ENCODE results near the gene ZDHHC6. TPM values are rescaled to one million over a fixed set of nuclear protein-coding genes. Genes with fewer than 3 reads are reported as not detected.

ZDHHC6 gene
- 22.4 TPM for total RNA-seq

DNA sequence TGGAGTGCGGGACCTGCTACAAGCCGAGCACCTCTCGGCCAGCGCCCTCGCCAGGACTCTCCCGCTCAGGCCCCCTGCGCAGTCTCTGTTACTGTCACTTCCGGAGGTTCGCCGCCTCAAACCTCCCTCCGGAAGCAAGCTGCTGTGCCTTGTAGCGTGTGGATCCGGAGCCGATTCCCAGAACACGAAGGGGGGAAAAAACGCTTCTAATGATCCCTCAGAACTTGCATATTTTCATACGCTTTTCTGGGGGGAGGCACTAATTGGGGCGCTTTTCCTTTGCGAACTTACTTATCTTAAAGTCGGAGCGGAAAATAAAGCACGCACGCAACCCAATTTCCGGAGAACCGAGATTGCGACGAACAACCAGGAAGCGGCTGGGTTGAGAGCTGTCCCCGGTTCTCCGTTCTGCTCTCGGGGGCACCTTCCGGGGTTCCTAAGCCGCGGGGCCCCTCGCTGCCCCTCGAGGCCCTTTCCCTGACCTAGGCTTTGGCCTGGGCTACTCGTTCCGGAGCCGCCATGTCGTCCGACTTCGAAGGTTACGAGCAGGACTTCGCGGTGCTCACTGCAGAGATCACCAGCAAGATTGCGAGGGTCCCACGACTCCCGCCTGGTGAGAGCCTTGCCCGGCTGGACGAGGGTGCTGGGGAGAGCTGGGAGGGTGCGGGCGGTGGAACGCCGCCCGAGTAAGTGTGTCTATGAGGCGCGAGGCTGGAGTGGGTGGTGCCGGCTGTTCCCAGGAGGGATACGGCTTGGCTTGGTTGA, at the start of gene ZDHHC6, which contains the start of gene VTI1A:
Gene ZDHHC6 (minus strand): TSS at position 60 of the 765 bp plus-strand sequence. CDS start 1,478 bp downstream, outside the sequence.
Gene VTI1A (plus strand): TSS at position 361 of the 765 bp plus-strand sequence. CDS start 159 bp downstream, at position 520.
- H3K27me3 ChIP-seq (ENCODE audit: control insufficient read depth in 3 of 3, insufficient read depth in 3 of 3, low read length in 3 of 3) = no peaks in the 10 kb centered on the region
- peaks cover 14 to 34% (median 32%) of the 10 kb centered on the region in 3 donors for H3K4me1 ChIP-seq (ENCODE audit: control insufficient read depth in 3 of 3, insufficient read depth in 3 of 3, low read length in 3 of 3)
- peak within 1 kb of the TSS; percentile 89 for H3K27ac ChIP-seq (ENCODE audit: low read depth, low read length)
- peaks cover 11 to 21% (median 12%) of the 10 kb centered on the region in 3 donors for H3K36me3 ChIP-seq (ENCODE audit: control insufficient read depth in 3 of 3, insufficient read depth in 3 of 3, low read length in 3 of 3)
- peak within 1 kb of the TSS; percentile 97 to 99 (median 98) for H3K9ac ChIP-seq (ENCODE audit: low read depth in 1 of 3, low read length in 3 of 3)
- H3K4me3 ChIP-seq (ENCODE audit: low read length in 3 of 3) = peak within 1 kb of the TSS; percentile 97 to 100 (median 98)
- no peaks in the 10 kb centered on the region for H3K9me3 ChIP-seq (ENCODE audit: control insufficient read depth in 3 of 3, low read length in 3 of 3)

- H3K27ac ChIP-seq (ENCODE audit: low read depth, low read length) = no peak overlapping the region
- H3K9ac ChIP-seq (ENCODE audit: low read depth in 1 of 3, low read length in 3 of 3) = no peak overlapping the region
- H3K9me3 ChIP-seq (ENCODE audit: control insufficient read depth in 3 of 3, low read length in 3 of 3) = no peaks in the 10 kb centered on the region
- no peak overlapping the region for H3K4me3 ChIP-seq (ENCODE audit: low read length in 3 of 3)
- H3K36me3 ChIP-seq (ENCODE audit: control insufficient read depth in 3 of 3, insufficient read depth in 3 of 3, low read length in 3 of 3) = no peaks in the 10 kb centered on the region
- H3K27me3 ChIP-seq (ENCODE audit: control insufficient read depth in 3 of 3, insufficient read depth in 3 of 3, low read length in 3 of 3) = no peaks in the 10 kb centered on the region
- H3K4me1 ChIP-seq (ENCODE audit: control insufficient read depth in 3 of 3, insufficient read depth in 3 of 3, low read length in 3 of 3) = peaks cover 0 to 3% (median 0%) of the 10 kb centered on the region in 3 donors
Observed at GRCh38 chr10:112492736-112493135, 46.0 kb upstream of the ZDHHC6 start.

DNA sequence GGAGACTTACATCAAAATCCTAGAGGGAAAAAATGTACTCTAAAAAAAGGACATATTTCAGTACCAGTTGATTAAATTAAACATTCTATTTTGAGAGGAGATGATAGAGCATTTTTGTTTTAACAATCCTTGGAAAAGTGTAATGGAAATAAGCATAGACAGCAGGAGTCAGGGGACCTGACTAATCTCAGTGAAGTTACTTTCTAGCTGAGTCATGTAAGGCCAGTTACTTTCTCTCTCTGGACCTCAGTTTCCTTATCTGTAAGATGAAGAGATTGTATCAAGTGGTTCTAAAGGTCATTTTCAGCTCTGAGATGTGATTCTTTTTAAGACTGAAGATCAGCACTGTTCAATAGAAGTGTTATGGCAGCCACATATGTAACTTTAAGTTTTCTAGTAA, 44.4 kb upstream of the ZDHHC6 start:
- Histone ChIP-seq H3K27me3 (ENCODE audit: control insufficient read depth in 3 of 3, insufficient read depth in 3 of 3, low read length in 3 of 3) (no peaks in the 10 kb centered on the region), H3K9ac (ENCODE audit: low read depth in 1 of 3, low read length in 3 of 3) (no peak overlapping the region), H3K4me1 (ENCODE audit: control insufficient read depth in 3 of 3, insufficient read depth in 3 of 3, low read length in 3 of 3) (peaks cover 0 to 3% (median 0%) of the 10 kb centered on the region in 3 donors), H3K9me3 (ENCODE audit: control insufficient read depth in 3 of 3, low read length in 3 of 3) (no peaks in the 10 kb centered on the region), H3K27ac (ENCODE audit: low read depth, low read length) (no peak overlapping the region), H3K36me3 (ENCODE audit: control insufficient read depth in 3 of 3, insufficient read depth in 3 of 3, low read length in 3 of 3) (no peaks in the 10 kb centered on the region), H3K4me3 (ENCODE audit: low read length in 3 of 3) (no peak overlapping the region)

- Histone ChIP-seq H3K4me1 (ENCODE audit: control insufficient read depth in 3 of 3, insufficient read depth in 3 of 3, low read length in 3 of 3) (peaks cover 0 to 3% (median 0%) of the 10 kb centered on the region in 3 donors), H3K36me3 (ENCODE audit: control insufficient read depth in 3 of 3, insufficient read depth in 3 of 3, low read length in 3 of 3) (no peaks in the 10 kb centered on the region), H3K27ac (ENCODE audit: low read depth, low read length) (no peak overlapping the region), H3K27me3 (ENCODE audit: control insufficient read depth in 3 of 3, insufficient read depth in 3 of 3, low read length in 3 of 3) (no peaks in the 10 kb centered on the region), H3K9me3 (ENCODE audit: control insufficient read depth in 3 of 3, low read length in 3 of 3) (no peaks in the 10 kb centered on the region), H3K9ac (ENCODE audit: low read depth in 1 of 3, low read length in 3 of 3) (no peak overlapping the region), H3K4me3 (ENCODE audit: low read length in 3 of 3) (no peak overlapping the region)
Observed at GRCh38 chr10:112490545-112490944, 43.8 kb upstream of the ZDHHC6 start.

DNA sequence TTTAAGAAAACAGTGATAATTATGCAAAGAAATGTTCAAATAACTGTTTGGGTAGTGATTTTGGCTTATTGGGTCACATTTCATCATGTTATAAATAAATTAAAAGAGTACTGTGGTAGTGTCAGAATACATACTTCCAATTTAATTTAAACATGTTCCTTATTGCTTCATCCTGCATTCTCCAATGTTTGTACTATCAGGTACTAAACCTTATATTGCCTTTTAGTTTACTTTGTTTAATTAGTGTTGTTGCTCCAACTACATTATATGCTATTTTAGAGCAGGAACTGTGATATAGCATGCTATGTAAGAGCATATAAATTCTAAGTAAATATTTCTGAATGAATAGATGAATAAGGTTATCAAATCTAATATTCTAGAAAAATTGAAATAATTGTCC, 41.2 kb upstream of the ZDHHC6 start:
- Histone ChIP-seq H3K36me3 (ENCODE audit: control insufficient read depth in 3 of 3, insufficient read depth in 3 of 3, low read length in 3 of 3) (no peaks in the 10 kb centered on the region), H3K9ac (ENCODE audit: low read depth in 1 of 3, low read length in 3 of 3) (no peak overlapping the region), H3K27me3 (ENCODE audit: control insufficient read depth in 3 of 3, insufficient read depth in 3 of 3, low read length in 3 of 3) (no peaks in the 10 kb centered on the region), H3K27ac (ENCODE audit: low read depth, low read length) (no peak overlapping the region), H3K4me3 (ENCODE audit: low read length in 3 of 3) (no peak overlapping the region), H3K4me1 (ENCODE audit: control insufficient read depth in 3 of 3, insufficient read depth in 3 of 3, low read length in 3 of 3) (peaks cover 0 to 3% (median 0%) of the 10 kb centered on the region in 3 donors), H3K9me3 (ENCODE audit: control insufficient read depth in 3 of 3, low read length in 3 of 3) (no peaks in the 10 kb centered on the region)

DNA sequence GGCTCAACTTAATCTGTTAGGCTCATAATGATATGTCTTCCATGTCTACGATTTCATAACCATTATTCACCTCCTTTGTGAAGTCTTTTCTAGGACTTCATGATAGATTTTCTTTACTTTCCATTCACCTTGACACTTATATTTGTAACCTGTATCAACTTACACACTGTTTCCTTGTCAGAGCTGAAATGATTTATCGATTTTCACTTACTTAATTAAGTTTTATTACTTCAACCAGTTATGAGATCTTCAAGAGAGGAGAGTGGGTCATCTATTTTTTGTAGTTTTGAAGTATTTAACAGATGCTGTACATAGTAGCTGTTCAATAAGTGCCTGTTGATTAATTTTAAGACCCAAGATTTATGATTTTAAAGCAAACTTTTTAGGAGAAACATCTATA, 37.7 kb upstream of the ZDHHC6 start:
- H3K4me3 ChIP-seq (ENCODE audit: low read length in 3 of 3) = no peak overlapping the region
- H3K27ac ChIP-seq (ENCODE audit: low read depth, low read length) = no peak overlapping the region
- H3K4me1 ChIP-seq (ENCODE audit: control insufficient read depth in 3 of 3, insufficient read depth in 3 of 3, low read length in 3 of 3) = no peaks in the 10 kb centered on the region
- no peak overlapping the region for H3K9ac ChIP-seq (ENCODE audit: low read depth in 1 of 3, low read length in 3 of 3)
- no peaks in the 10 kb centered on the region for H3K27me3 ChIP-seq (ENCODE audit: control insufficient read depth in 3 of 3, insufficient read depth in 3 of 3, low read length in 3 of 3)
- no peaks in the 10 kb centered on the region for H3K9me3 ChIP-seq (ENCODE audit: control insufficient read depth in 3 of 3, low read length in 3 of 3)
- no peaks in the 10 kb centered on the region for H3K36me3 ChIP-seq (ENCODE audit: control insufficient read depth in 3 of 3, insufficient read depth in 3 of 3, low read length in 3 of 3)

- H3K4me1 ChIP-seq (ENCODE audit: control insufficient read depth in 3 of 3, insufficient read depth in 3 of 3, low read length in 3 of 3) = no peaks in the 10 kb centered on the region
- no peak overlapping the region for H3K4me3 ChIP-seq (ENCODE audit: low read length in 3 of 3)
- no peaks in the 10 kb centered on the region for H3K27me3 ChIP-seq (ENCODE audit: control insufficient read depth in 3 of 3, insufficient read depth in 3 of 3, low read length in 3 of 3)
- H3K9ac ChIP-seq (ENCODE audit: low read depth in 1 of 3, low read length in 3 of 3) = no peak overlapping the region
- no peaks in the 10 kb centered on the region for H3K36me3 ChIP-seq (ENCODE audit: control insufficient read depth in 3 of 3, insufficient read depth in 3 of 3, low read length in 3 of 3)
- no peak overlapping the region for H3K27ac ChIP-seq (ENCODE audit: low read depth, low read length)
- no peaks in the 10 kb centered on the region for H3K9me3 ChIP-seq (ENCODE audit: control insufficient read depth in 3 of 3, low read length in 3 of 3)
Observed at GRCh38 chr10:112481602-112482001, 34.9 kb upstream of the ZDHHC6 start.

DNA sequence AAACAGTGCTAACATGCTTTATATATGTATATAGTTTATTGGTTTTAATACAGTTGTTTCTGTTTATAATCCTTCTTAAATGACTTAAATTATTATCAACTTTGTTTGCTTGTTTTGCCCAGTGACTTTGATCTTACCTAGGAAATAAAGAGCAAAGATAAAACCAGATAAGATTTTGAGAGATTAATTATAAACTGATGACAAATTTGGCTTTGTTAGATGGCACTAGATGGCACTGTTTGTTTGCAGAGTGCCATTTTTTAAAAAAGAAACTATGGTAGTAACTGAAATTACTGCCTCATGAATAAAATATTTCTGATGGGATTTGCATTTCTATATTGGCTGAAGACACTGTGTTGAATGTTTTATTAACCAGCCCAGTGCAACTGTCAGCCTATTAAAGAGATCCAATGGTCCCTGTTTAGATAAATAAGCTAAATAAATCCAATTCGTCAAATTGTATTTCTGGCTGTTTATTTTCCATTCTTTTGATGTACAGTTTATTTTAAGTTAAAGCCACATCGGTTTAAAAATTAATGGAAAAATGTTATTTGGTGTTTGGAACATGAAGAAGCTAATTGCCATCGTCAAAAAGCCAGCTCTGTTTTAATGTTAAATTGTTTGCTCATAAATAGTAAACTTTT, 29.0 kb upstream of the ZDHHC6 start:
- Histone ChIP-seq H3K27me3 (ENCODE audit: control insufficient read depth in 3 of 3, insufficient read depth in 3 of 3, low read length in 3 of 3) (no peaks in the 10 kb centered on the region), H3K4me1 (ENCODE audit: control insufficient read depth in 3 of 3, insufficient read depth in 3 of 3, low read length in 3 of 3) (no peaks in the 10 kb centered on the region), H3K36me3 (ENCODE audit: control insufficient read depth in 3 of 3, insufficient read depth in 3 of 3, low read length in 3 of 3) (no peaks in the 10 kb centered on the region), H3K4me3 (ENCODE audit: low read length in 3 of 3) (no peak overlapping the region), H3K9me3 (ENCODE audit: control insufficient read depth in 3 of 3, low read length in 3 of 3) (no peaks in the 10 kb centered on the region), H3K9ac (ENCODE audit: low read depth in 1 of 3, low read length in 3 of 3) (no peak overlapping the region), H3K27ac (ENCODE audit: low read depth, low read length) (no peak overlapping the region)

- peaks cover 0 to 7% (median 3%) of the 10 kb centered on the region in 3 donors for H3K36me3 ChIP-seq (ENCODE audit: control insufficient read depth in 3 of 3, insufficient read depth in 3 of 3, low read length in 3 of 3)
- H3K4me1 ChIP-seq (ENCODE audit: control insufficient read depth in 3 of 3, insufficient read depth in 3 of 3, low read length in 3 of 3) = no peaks in the 10 kb centered on the region
- no peak overlapping the region for H3K4me3 ChIP-seq (ENCODE audit: low read length in 3 of 3)
- no peaks in the 10 kb centered on the region for H3K27me3 ChIP-seq (ENCODE audit: control insufficient read depth in 3 of 3, insufficient read depth in 3 of 3, low read length in 3 of 3)
- no peaks in the 10 kb centered on the region for H3K9me3 ChIP-seq (ENCODE audit: control insufficient read depth in 3 of 3, low read length in 3 of 3)
- no peak overlapping the region for H3K27ac ChIP-seq (ENCODE audit: low read depth, low read length)
- H3K9ac ChIP-seq (ENCODE audit: low read depth in 1 of 3, low read length in 3 of 3) = no peak overlapping the region
Observed at GRCh38 chr10:112471878-112472487, 25.3 kb upstream of the ZDHHC6 start.
